HPDE6-E6E7 (cell line): Measurements from ENCODE around the gene PPP1R1B.
A peak's percentile ranks its signal among the peaks of the same experiment; 100 is the strongest.

Experiments used
- DNase-seq: peaks from one replicate; pipeline ENCODE4 v3.0.0; 2011; ENCODE audit warnings: missing footprints; ENCODE audit errors: extremely low spot score

The PPP1R1B gene

GRCh38 chr17:39615434-39615833, 11.3 kb upstream of the PPP1R1B start:
- DNase-seq = no peak

DNA sequence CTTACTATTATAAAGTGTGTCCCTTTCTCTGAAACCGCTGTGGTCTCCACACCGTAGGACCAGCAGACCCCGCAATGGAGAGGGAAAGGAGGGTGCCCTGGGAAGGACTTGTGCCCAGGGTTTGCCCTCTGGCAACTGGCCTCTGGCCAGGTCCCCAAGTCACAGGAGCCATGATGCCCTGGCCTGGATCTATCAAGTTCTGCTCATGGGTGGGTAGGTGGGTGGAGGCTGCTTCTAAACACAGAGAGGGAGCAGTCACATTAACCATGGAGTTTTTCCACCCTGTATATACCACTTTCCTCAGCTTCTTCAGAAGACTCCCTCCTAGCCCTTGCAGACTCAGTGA, 9.7 kb upstream of the PPP1R1B start:
- no peak for DNase-seq

DNA sequence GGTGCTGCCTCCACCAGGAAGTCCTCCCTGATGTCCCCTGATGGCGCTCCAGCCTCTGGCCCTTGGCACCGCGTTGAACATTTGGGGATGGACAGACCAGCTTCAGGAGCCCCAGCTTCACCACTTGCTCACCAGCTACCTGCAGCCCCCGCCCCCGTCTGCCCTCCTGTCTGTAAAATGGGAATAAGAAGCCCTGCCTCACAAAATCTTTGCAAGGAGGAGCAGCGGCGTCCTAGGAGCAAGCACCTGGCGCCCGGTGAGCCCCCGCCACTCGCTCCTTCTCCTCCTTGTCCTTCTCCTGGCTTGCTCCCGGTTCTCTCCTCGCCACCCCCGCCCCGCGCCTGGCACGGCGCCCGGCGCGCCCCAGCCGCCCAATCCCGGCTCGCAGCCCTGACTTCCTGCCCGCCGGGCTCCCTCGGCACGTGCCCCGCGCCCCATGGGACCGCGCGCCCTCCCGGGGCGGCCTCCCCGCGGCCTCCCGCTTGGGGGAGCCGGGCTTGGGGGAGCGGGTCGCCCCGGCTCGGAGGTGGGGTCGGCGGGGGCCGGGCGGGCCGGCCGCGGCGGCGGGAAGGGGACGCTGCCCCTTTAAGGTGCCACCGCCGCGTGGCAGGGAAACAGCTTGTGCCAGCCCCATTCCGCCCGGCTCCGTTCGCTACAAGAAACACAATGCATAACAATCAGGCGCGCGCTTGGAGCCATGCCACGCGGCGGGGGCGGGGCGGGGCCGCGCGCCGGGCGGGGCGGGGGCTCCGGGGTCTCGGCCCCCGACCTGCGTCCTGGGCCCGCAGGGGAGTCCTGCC, 9.1 kb upstream of the PPP1R1B start:
- peak; percentile 34 for DNase-seq

DNA sequence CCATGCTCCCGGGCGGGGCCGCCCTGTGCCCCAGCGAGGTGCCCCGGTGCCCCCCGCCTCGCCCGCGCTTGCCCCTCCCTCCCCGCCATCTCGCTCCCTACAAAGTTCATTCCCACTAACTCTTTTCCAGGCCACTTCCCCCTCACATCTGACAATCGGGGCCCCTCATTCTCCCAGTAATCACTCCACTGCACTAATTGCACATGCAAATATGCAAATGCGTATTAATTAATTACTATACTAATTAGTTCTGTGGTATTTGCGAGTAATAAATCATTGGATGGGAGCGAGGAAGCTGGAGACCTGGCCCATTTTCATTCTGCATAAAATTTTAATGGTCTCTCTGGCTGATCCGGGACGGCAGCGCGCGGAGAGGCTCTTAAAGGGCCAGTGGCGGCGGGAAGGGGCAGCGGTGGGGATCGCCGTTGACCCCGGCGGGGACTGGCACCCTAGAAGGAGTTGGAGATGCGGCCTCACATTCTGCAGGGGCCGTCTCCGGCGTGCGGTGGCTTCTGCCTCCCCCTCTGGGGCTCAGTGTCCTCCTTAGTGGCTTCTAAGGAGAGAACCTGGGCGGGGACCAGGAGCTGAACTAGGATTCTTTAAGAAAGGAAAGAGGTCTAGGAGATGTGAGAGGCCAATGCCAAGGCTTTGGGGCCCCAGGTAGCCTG, 8.4 kb upstream of the PPP1R1B start:
- no peak for DNase-seq

DNA sequence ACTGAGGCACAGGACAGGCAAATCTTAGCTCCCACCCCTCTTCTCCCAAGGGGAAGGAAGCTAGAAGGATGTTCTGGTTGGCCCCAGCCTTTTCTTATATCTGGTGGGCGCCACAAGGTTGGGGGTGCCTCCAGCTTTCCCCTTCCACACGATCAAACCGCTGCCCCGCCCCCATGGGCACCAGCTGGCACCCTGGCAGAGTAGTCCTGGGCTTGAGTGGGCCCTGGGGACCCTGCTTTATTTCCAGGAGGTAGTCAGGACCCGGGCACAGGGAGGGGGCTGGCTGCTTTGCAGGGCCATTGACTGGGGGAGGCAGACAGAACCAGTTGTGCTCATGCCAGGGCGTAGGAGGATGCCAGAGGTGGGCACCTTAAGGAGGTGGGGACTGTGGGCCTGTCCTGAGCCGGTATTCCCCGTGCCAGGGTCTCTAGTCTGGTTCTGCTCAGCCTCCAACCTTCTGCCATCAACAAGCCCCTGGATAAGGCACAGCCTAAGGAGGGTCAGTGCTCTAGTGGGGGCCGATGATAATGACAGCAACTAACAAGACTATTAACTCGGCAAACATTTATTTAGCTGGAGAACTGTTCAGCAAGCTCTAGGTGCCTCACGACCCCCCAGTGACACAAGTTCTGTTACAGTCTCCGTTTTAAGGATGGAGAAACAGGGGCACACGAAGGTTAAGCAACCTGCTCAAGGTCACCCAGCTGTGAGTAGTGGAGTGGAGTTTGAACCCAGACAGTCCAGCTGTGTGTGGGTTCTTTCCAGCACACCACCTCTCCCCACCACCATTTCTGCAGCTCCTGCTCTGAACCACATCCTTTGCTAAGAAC, 7.6 kb upstream of the PPP1R1B start:
- DNase-seq = no peak

- no peak for DNase-seq
Measured at GRCh38 chr17:39619786-39620101, 7.0 kb upstream of the PPP1R1B start.

- peak; percentile 81 for DNase-seq
Measured at GRCh38 chr17:39621523-39622379, 5.0 kb upstream of the PPP1R1B start.

- peak; percentile 47 for DNase-seq
Measured at GRCh38 chr17:39622380-39623006, 4.3 kb upstream of the PPP1R1B start.

DNA sequence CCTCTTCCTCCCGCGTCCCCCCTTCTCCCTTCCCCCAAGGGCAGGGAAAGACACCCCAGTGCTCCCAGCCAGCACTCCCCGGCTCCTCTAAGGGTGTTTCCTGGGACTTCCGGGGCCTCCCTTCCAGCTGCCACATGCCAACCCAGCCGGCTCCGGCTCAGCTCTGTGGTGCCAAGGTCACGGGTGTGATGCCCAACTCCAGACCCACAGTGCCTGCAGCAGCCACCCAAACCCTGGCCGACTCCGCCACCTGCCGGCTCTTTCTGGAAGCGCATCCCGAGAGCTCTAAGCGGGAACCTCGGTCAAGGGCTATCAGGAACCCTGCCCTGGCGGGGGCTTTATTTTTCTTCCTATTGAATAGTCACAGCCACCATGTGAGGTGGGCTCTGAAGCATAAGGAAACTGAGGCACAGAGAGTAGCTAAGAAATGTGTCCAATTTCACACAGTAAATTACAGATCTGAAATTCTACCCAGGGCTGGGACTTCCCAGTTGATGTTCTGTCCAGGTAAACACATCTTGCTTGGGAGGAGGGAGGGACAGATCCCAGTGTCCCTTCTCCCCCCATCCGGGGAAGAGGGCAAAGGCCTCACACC, 3.3 kb upstream of the PPP1R1B start:
- peak; percentile 76 for DNase-seq

DNA sequence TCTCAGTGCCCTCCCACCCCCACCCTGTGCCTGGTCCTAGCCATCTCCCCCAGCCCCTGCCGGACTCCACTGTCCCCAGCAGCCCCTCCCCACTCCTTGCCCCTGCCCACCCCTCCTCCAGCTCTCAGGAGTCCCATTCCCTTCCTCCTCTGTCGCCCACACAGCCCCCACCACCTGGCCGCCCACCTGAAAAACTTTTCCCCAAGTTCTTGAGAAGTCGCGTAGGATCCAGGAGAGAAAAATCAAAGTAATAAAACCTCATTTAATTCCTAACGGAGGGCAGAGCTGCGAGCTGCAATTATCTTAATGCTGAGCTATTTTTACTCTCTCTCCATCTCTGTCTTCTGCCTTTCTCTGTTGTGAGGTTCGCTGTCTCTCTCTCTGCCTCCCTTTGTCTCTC, 2.4 kb upstream of the PPP1R1B start:
- DNase-seq = no peak

DNA sequence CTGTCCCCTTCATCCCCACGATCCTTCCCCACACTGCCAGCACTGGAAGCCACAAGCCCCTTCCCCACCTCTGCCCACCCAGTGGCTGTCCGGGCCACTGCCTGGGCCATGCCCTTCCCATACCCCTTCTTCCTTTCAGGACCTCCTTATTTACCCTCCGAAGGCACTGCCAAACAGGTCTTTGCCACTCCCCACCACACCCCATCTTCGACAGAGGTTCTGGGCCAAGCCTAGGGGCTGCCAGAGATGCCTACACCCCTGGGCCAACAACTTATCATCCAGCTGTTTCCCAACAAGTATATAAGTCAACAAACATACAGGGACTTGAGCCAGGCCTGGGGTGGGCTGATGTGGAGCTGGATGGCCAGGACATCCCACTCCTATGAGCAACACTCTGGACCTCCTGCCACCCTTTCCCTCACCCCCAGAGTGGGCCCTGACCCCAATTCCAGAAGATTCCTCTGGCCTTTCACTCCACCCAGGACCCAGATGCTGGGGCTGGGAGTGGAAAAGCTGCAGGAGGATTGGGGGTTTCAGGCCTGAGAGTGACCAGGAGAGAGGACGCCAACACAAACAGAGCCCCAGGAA, 1.5 kb upstream of the PPP1R1B start:
- no peak for DNase-seq

- no peak for DNase-seq
Measured at GRCh38 chr17:39627047-39627711, 427 bp downstream of the PPP1R1B start.

DNA sequence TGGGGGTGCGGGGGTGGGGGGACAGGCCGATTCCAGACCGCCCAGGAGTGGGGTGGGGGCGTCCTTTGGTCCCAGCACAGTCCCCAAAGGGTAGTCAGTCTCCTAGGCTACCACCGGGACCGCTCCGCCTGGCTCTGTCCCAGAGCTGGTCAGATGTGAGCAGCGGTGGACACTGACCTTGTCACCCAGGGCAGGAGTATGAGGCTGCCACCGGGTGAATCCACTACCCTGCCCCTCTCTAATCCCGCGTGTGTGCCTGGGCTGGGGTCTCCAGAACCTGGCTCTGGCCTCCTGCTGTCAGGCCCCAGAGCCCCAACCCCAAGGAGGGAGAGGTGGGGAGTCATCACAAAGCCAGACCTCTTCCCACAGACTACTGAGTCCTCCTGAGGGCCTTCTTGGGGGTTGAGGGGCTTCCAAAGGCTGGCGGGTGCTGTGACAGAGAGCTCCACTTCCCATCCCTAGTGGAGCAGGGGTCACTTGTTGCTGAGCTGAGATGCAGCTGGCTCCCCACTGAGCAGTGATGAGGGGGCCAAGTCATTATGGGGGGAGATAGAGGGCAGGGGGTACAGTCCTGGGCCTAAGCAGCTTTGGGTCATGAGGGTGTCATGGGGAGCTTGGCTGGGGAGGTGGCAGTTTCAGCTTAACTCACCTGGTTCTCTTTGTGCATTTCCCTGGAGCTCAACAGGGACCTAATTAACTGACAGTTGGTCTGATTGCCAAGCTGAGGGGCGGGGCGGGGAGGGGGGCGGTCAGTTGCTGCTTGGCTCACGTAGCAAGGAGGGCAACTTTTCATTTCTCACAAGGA, 1.2 kb downstream of the PPP1R1B start:
- DNase-seq = no peak

DNA sequence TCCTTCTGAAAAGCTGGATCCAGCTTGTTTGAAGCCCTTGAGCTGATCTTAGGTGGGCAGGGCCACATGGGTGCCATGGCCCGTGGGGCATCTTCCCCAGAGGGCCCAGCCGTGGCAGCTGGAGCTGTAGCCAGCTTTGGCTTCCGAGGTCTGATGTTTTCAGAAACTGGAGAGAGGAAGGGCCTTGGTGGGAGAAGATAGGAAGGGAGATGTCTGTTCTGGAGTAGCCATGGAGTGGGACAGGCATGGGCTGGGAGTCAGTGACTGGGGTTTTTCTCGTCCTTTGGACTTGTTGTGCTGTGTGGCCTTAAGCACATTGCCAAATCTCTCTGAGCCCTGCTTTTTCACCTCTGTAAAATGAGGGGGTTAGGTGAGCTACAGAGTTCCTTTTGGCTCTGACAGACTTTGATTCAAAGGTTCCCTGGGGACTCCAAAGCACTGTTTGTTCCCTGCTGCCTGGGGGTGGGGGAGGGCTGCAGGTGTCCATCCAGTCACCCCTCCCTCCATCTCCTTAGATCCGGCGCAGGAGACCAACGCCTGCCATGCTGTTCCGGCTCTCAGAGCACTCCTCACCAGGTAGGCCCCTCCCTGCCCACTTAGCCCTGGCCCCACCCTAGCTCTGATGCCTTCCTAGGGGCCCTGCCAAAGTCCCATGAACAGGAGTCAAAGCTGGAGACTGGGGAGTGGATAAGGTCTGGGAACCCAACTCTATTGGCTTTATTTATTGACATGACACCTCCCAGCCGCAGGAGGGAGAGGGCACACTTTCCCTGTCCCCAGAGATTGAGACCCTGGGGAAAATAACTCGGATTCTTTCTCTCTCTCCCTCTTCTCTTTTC, 2.1 kb downstream of the PPP1R1B start:
- DNase-seq = no peak

- DNase-seq = no peak
Measured at GRCh38 chr17:39629494-39629880, 2.7 kb downstream of the PPP1R1B start.

DNA sequence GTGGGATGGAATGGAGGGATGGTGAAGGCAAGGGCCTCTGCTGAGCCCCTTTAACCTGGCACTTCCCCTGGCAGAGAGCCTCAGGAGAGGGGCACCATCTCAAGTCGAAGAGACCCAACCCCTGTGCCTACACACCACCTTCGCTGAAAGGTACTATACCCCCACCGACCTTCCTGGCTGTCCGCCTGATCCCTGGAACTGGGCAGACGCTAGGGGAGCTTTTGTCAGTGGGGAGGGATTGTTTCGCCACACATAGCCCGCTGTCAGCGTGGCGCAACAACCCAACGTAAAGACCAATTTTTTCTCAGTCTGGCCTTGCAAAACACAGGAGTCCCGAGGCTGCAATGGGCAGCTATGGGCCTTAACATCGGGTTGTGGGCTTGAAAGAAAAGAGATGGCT, 3.1 kb downstream of the PPP1R1B start:
- no peak for DNase-seq

DNA sequence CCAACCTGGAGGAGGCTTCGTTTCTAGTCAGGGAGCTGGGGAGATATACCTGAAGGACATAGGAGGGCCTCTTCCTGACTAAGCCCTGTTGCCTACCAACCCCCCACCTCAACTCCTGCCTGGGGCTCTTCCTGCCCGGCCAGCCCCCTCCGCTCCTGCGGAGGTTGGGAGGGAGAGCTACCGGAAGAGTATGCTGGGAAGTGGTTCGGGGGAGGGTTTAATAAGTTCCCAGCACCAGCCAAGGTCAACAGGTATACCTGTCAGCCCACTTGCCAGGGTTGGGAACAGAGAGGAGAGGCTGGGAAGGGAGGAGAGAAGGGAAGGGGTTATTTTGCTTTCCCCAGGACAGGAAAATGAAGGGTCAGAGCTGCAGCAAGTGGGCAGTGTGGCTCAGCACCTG, 4.7 kb downstream of the PPP1R1B start:
- peak; percentile 62 for DNase-seq
